IPS-NIHi7 (cell line): ENCODE data around the gene DNAJC24.

Experiments used
- DNase-seq: peaks from one replicate; pipeline ENCODE4 v3.0.0; 2012; ENCODE audit warnings: mixed read lengths; ENCODE audit errors: extremely low spot score

DNAJC24 gene

GRCh38 chr11:31415435-31415834, 45.8 kb downstream of the DNAJC24 start:
- no peak for DNase-seq

- no peak for DNase-seq
Observed at GRCh38 chr11:31417357-31417756, 47.7 kb downstream of the DNAJC24 start.

GRCh38 chr11:31417816-31418215, 48.2 kb downstream of the DNAJC24 start:
- no peak for DNase-seq

- DNase-seq, result no peak
Observed at GRCh38 chr11:31419138-31419537, 49.5 kb downstream of the DNAJC24 start.

- DNase-seq, result no peak
Observed at GRCh38 chr11:31419669-31420068, 50.0 kb downstream of the DNAJC24 start.

GRCh38 chr11:31421820-31422219, 52.2 kb downstream of the DNAJC24 start:
- no peak for DNase-seq

- no peak for DNase-seq
Observed at GRCh38 chr11:31422703-31423102, 53.0 kb downstream of the DNAJC24 start.

GRCh38 chr11:31424652-31425051, 55.0 kb downstream of the DNAJC24 start:
- no peak for DNase-seq

- no peak for DNase-seq
Observed at GRCh38 chr11:31433851-31434250, 64.2 kb downstream of the DNAJC24 start.

GRCh38 chr11:31437742-31438435, 68.2 kb downstream of the DNAJC24 start:
- no peak for DNase-seq

GRCh38 chr11:31441296-31441695, 71.6 kb downstream of the DNAJC24 start:
- DNase-seq, result no peak

- no peak for DNase-seq
Observed at GRCh38 chr11:31442086-31442485, 72.4 kb downstream of the DNAJC24 start.

GRCh38 chr11:31443802-31444201, 74.1 kb downstream of the DNAJC24 start:
- peak; percentile 9 for DNase-seq

- DNase-seq, result no peak
Observed at GRCh38 chr11:31445621-31446020, 76.0 kb downstream of the DNAJC24 start.

GRCh38 chr11:31449040-31449439, 79.4 kb downstream of the DNAJC24 start:
- DNase-seq, result no peak

- no peak for DNase-seq
Observed at GRCh38 chr11:31450841-31451240, 81.2 kb downstream of the DNAJC24 start.

- DNase-seq, result no peak
Observed at GRCh38 chr11:31455177-31455576, 85.5 kb downstream of the DNAJC24 start.

GRCh38 chr11:31464436-31464835, 94.8 kb downstream of the DNAJC24 start:
- no peak for DNase-seq

- DNase-seq, result no peak
Observed at GRCh38 chr11:31474083-31474482, 104.4 kb downstream of the DNAJC24 start.

- no peak for DNase-seq
Observed at GRCh38 chr11:31477528-31478222, 108.0 kb downstream of the DNAJC24 start.

- DNase-seq, result no peak
Observed at GRCh38 chr11:31478223-31478590, 108.5 kb downstream of the DNAJC24 start.

GRCh38 chr11:31479066-31479465, 109.4 kb downstream of the DNAJC24 start:
- no peak for DNase-seq

- DNase-seq, result no peak
Observed at GRCh38 chr11:31480930-31481329, 111.3 kb downstream of the DNAJC24 start.
